SK-N-SH (cell line): ENCODE measurements around the gene KIF4A. TPM values are rescaled to one million over a fixed set of nuclear protein-coding genes. Genes with fewer than 3 reads are reported as not detected.

ENCODE experiments used
- CTCF ChIA-PET: fragments of 300-600, 350-600 bp; formaldehyde crosslinking; extraction: SDS; loops from one replicate; lab custom pipeline; 2021; lab: Yijun Ruan, JAX
- POLR2A ChIA-PET: fragments of 350-600 bp; sonication (Branson Sonifier 250); formaldehyde crosslinking; extraction: SDS; loops from one replicate; lab custom pipeline; 2020; ENCODE audit warnings: antibody characterized with exemption, inconsistent platforms; lab: Yijun Ruan, JAX
- DNase-seq: peaks from one replicate; pipeline ENCODE4 v3.0.0; 2012
- H2AFZ ChIP-seq: fragments of 200-600 bp; sonication (generic); 2 replicates; pipeline ENCODE4 v1.8.1; 2016; ENCODE audit warnings: antibody characterized with exemption, mild to moderate bottlenecking, low read depth
- H3F3A ChIP-seq: fragments of 200-600 bp; sonication (generic); replicated peaks from 2 replicates; pipeline ENCODE3; 2016; ENCODE audit warnings: antibody characterized with exemption, mild to moderate bottlenecking; ENCODE audit not compliant: insufficient read depth
- H3K27ac ChIP-seq, 2 experiments: fragments of 200-500 bp in 1 of 2; fragments of 200-600 bp in 1 of 2; sonication (Bioruptor generic) in 1 of 2; sonication (generic), shearing (Covaris generic) in 1 of 2; 2 replicates each; pipeline versions ENCODE4 v1.5.1 to v1.6.1; 2014 to 2016; ENCODE audit warnings: low read depth in 2 of 2, inconsistent platforms in 1 of 2, low read length in 1 of 2, mild to moderate bottlenecking in 1 of 2, mixed read lengths in 1 of 2
- H3K27me3 ChIP-seq: fragments of 200-600 bp; sonication (generic), shearing (Covaris generic); 2 replicates; pipeline ENCODE4 v1.6.1; 2016; ENCODE audit warnings: mixed run types; ENCODE audit not compliant: insufficient read depth
- H3K36me3 ChIP-seq, 2 experiments: fragments of 200-500 bp in 1 of 2; fragments of 200-600 bp in 1 of 2; sonication (Bioruptor generic) in 1 of 2; sonication (generic) in 1 of 2; replicated peaks in 1 of 2; 2 replicates each; pipeline versions ENCODE3 to v1.5.1; 2014 to 2016; ENCODE audit warnings: low read length in 1 of 2, mild to moderate bottlenecking in 1 of 2; ENCODE audit not compliant: insufficient read depth in 2 of 2, control insufficient read depth in 1 of 2
- H3K4me1 ChIP-seq, 2 experiments: fragments of 200-500 bp in 1 of 2; fragments of 200-600 bp in 1 of 2; sonication (Bioruptor generic) in 1 of 2; sonication (generic), shearing (Covaris generic) in 1 of 2; 2 replicates each; pipeline versions ENCODE4 v1.5.1 to v1.6.1; 2014 to 2016; ENCODE audit warnings: low read depth in 1 of 2, low read length in 1 of 2, mixed run types in 1 of 2; ENCODE audit not compliant: insufficient read depth in 2 of 2, control insufficient read depth in 1 of 2
- H3K4me2 ChIP-seq: fragments of 200-600 bp; sonication (generic), shearing (Covaris generic); 2 replicates; pipeline ENCODE4 v1.6.1; 2017; ENCODE audit warnings: mixed run types
- H3K4me3 ChIP-seq, 2 experiments: fragments of 200-500 bp in 1 of 2; fragments of 200-600 bp in 1 of 2; sonication (Bioruptor generic) in 1 of 2; sonication (generic), shearing (Covaris generic) in 1 of 2; 2 replicates each; pipeline versions ENCODE4 v1.5.1 to v1.8.1; 2014 to 2016; ENCODE audit warnings: low read depth in 2 of 2, inconsistent platforms in 1 of 2, low read length in 1 of 2, mild to moderate bottlenecking in 1 of 2, mixed read lengths in 1 of 2, moderate library complexity in 1 of 2
- H3K79me2 ChIP-seq: fragments of 200-600 bp; sonication (generic); 2 replicates; pipeline ENCODE4 v1.8.1; 2017; ENCODE audit warnings: mild to moderate bottlenecking; ENCODE audit not compliant: insufficient read depth
- H3K9ac ChIP-seq: fragments of 200-600 bp; sonication (generic); 2 replicates; pipeline ENCODE4 v1.6.1; 2017; ENCODE audit warnings: mixed run types
- H3K9me2 ChIP-seq: fragments of 200-600 bp; sonication (generic); 2 replicates; pipeline ENCODE4 v1.6.1; 2017; ENCODE audit warnings: mixed run types
- H3K9me3 ChIP-seq: fragments of 200-600 bp; sonication (generic); 2 replicates; pipeline ENCODE4 v1.6.1; 2017; ENCODE audit warnings: mixed run types, mild to moderate bottlenecking, moderate library complexity
- H4K20me1 ChIP-seq: fragments of 200-600 bp; sonication (generic); 2 replicates; pipeline ENCODE4 v1.6.1; 2017; ENCODE audit warnings: mild to moderate bottlenecking, mixed run types; ENCODE audit not compliant: insufficient read depth
- CHD2 ChIP-seq: fragments of 150-350 bp; IDR thresholded peaks from 2 replicates; pipeline ENCODE4 v1.6.1; 2018; ENCODE audit warnings: low read length; ENCODE audit not compliant: partially characterized antibody
- ELF1 ChIP-seq: IDR thresholded peaks from 2 replicates; pipeline ENCODE4 v1.4.0; 2012
- EZH2phosphoT487 ChIP-seq: fragments of 200-600 bp; sonication (generic); IDR thresholded peaks from 2 replicates; pipeline ENCODE4 v1.6.1; 2017; ENCODE audit warnings: low read depth, mixed run types, mild to moderate bottlenecking, antibody characterized with exemption, moderate library complexity, borderline replicate concordance
- NFIC ChIP-seq: IDR thresholded peaks from 2 replicates; pipeline ENCODE4 v1.4.0; 2012; ENCODE audit warnings: borderline replicate concordance
- POLR2AphosphoS5 ChIP-seq: IDR thresholded peaks from 2 replicates; pipeline ENCODE4 v1.6.1; 2012; ENCODE audit warnings: low read depth, low read length
- RAD21 ChIP-seq: IDR thresholded peaks from 2 replicates; pipeline ENCODE4 v1.6.1; 2012; ENCODE audit warnings: mild to moderate bottlenecking, low read length
- RCOR1 ChIP-seq: fragments of 150-350 bp; IDR thresholded peaks from 2 replicates; pipeline ENCODE4 v1.6.1; 2017; ENCODE audit warnings: antibody characterized with exemption, low read length
- RFX5 ChIP-seq: IDR thresholded peaks from 2 replicates; pipeline ENCODE4 v1.6.1; 2012; ENCODE audit warnings: mild to moderate bottlenecking, improper control_type of control experiment, low read length
- TEAD4 ChIP-seq: IDR thresholded peaks from 2 replicates; pipeline ENCODE4 v1.4.0; 2012; ENCODE audit warnings: mild to moderate bottlenecking, borderline replicate concordance; ENCODE audit not compliant: insufficient read depth
- WGBS: methylation state at CpG from one replicate; pipeline ENCODE4 v1.1.6; 2017; ENCODE audit warnings: low lambda C conversion rate; 5-methylcytosine and 5-hydroxymethylcytosine counted together
- polyA plus RNA-seq, 3 experiments: library from polyadenylated mRNA; depleted of rRNA; stranded (reverse); fragments of >200 nt; gene quantifications; 2 replicates each; pipeline ENCODE4 v1.2.3, GENCODE V29; 2012
- TF ChIP-seq, protein P1 (sequence below): fragments of 150-350 bp; IDR thresholded peaks from 2 replicates; pipeline ENCODE4 v1.6.1; 2017; ENCODE audit warnings: antibody characterized with exemption, low read length, low read depth, borderline replicate concordance

Gene KIF4A
- polyA plus RNA-seq, 1 of the 3 experiments (the other 2 are of a cell fraction): 11.5 TPM

DNA sequence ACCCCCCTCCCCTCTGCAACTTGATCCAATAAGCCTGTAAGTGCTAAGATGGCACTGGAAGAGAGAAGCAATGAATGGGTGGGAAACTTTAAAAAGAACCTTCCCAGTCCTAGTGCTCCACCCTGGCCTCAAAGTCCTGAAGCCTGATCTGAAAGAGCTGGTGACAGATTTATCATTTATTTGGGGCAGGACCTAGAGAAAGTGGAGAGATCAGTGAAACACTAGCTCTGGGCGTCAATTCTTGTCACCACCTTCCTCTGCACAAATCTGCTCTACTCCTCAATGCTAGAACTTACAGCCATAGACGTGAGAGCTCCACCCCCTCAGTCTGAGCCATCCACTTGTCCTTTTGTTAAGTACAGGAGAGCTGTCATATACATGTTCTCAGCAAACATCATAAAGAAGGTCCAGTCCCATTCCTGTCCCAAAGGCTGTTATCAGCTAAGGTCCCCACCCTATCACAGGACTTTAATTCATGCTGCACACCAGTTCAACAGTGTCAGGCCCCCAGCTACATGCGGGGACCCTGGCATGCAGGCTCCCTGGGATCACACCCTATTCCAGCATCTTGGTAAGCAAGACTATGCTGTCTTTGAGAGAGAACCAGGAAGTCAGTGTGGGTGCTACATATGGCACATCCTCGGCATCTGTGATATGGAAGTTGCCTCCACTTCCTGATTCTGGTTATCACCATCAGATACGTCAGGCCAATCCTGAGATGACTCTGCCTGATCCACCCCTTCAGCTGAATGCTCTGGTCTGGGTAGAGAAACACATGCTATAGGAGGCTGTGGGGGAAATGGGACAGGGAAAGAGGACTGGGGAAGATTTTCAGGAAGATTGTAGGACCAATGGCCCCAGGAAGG is 32.2 kb upstream of the KIF4A start:
- no peak overlapping the region for H2AFZ ChIP-seq
- no peaks in the 10 kb centered on the region for H3K4me1 ChIP-seq
- no peaks in the 10 kb centered on the region; the same call in 1 of the 2 replicates for H3K27me3 ChIP-seq
- TF ChIP-seq TEAD4 (no peak), RAD21 (no peak), RFX5 (no peak), POLR2AphosphoS5 (no peak), NFIC (no peak), ELF1 (no peak), RCOR1 (no peak)
- TF ChIP-seq, protein P1, sequence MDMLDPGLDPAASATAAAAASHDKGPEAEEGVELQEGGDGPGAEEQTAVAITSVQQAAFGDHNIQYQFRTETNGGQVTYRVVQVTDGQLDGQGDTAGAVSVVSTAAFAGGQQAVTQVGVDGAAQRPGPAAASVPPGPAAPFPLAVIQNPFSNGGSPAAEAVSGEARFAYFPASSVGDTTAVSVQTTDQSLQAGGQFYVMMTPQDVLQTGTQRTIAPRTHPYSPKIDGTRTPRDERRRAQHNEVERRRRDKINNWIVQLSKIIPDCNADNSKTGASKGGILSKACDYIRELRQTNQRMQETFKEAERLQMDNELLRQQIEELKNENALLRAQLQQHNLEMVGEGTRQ: no peak
- no peak overlapping the region for H3K4me2 ChIP-seq
- no peaks in the 10 kb centered on the region for H3K9me2 ChIP-seq
- WGBS: 38% methylated on average over 5 of the region's 5 CpGs
- no peak for DNase-seq
- ChIA-PET POLR2A (no interaction called here), CTCF (interaction anchor here (1.1 kb wide), 1 partner anchor 61 kb away, joined by 3 read pairs; no protein-coding TSS in a partner anchor)
- H3K36me3 ChIP-seq: no peaks in the 10 kb centered on the region
- no peak overlapping the region for H3K4me3 ChIP-seq
- no peak overlapping the region for H3K9ac ChIP-seq
- H3K9me3 ChIP-seq: no peaks in the 10 kb centered on the region
- no peaks in the 10 kb centered on the region for H3K79me2 ChIP-seq
- no peaks in the 10 kb centered on the region for H3F3A ChIP-seq
- H3K27ac ChIP-seq: no peak overlapping the region
- H4K20me1 ChIP-seq: no peaks in the 10 kb centered on the region

DNA sequence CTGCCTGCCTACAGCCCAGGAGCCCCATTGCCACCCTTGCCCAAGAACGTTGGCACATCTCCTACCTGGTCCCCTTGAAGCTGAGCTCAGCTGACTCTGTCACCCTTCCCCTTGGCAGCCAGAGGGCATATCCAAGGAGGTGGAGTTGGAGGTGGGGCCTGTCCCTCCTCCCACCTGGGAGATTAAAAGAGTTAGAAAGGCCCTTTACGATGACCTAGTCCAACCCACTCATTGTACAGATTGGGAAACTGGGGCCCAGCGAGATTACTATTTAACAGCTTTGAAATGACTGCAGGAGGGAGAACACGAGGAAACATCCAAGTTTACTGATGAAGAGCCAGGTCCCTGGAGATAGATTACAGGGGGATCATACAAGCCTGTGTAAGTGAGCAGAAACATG is 29.8 kb upstream of the KIF4A start, which contains the start of gene P2RY4:
Gene P2RY4 (minus strand): TSS at position 101 of the 400 bp plus-strand sequence. CDS start 580 bp downstream, outside the sequence.
- no peak within 1 kb of the TSS for H3K4me3 ChIP-seq
- H3K9ac ChIP-seq: no peak within 1 kb of the TSS
- no peaks in the 10 kb centered on the region for H3K36me3 ChIP-seq
- H3K27ac ChIP-seq: no peak within 1 kb of the TSS
- H3K9me3 ChIP-seq: no peaks in the 10 kb centered on the region
- CTCF ChIA-PET: no interaction called here
- POLR2A ChIA-PET: no interaction called here
- no peaks in the 10 kb centered on the region for H3F3A ChIP-seq
- H4K20me1 ChIP-seq: no peaks in the 10 kb centered on the region
- H3K79me2 ChIP-seq: no peaks in the 10 kb centered on the region
- no peak for TF ChIP-seq EZH2phosphoT487
- TF ChIP-seq CHD2: no peak
- TF ChIP-seq, all 33 proteins: peak for 0
- Histone ChIP-seq H3K4me1 (no peaks in the 10 kb centered on the region), H2AFZ (no peak within 1 kb of the TSS), H3K9me2 (no peaks in the 10 kb centered on the region), H3K27me3 (no peaks in the 10 kb centered on the region; the same call in 1 of the 2 replicates), H3K4me2 (no peak within 1 kb of the TSS)
- WGBS: 27% methylated on average over 4 of the region's 4 CpGs
- DNase-seq: no peak
